ENCODE results near the gene MYH11.
"Not testable (repeated sequence)": the region's sequence is repeated elsewhere in the genome, so short reads cannot be mapped to it uniquely, and the experiment has no call there.

The MYH11 gene

DNA sequence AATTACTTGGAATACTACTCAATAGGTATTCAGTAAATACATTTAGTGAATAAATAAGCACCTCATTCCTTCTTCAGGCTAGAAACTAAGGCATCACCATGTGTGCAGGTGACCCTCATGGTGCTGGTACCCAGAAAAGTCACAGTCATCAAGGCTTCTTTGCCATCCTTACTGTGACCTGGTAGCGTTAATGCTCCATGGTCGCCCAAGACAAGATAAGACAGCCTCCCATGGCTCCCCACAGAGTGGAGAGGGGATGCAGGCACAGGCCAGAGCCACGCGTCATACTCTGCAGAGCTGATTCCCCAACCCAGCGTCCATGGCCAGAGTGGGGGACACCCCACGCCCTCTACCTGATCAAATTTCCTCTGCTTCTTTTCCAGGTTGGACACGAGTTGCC, 133.0 kb downstream of the MYH11 start:
- FAIRE-seq, result no peak

GRCh38 chr16:15721018-15721417, 135.8 kb downstream of the MYH11 start:
- DNase-seq (ENCODE audit: low spot score) (no peak), FAIRE-seq (no peak)

More for the DNA sequence above, 133.0 kb downstream of the MYH11 start:
- no peak for DNase-seq (ENCODE audit: low spot score)

GRCh38 chr16:15716694-15717447, 140.0 kb downstream of the MYH11 start:
- DNase-seq (ENCODE audit: low spot score) (no peak), FAIRE-seq (no peak)

- FAIRE-seq (no peak), DNase-seq (ENCODE audit: low spot score) (no peak)
These were observed 141.6 kb downstream of the MYH11 start for GRCh38 chr16:15715221-15715620.

DNA sequence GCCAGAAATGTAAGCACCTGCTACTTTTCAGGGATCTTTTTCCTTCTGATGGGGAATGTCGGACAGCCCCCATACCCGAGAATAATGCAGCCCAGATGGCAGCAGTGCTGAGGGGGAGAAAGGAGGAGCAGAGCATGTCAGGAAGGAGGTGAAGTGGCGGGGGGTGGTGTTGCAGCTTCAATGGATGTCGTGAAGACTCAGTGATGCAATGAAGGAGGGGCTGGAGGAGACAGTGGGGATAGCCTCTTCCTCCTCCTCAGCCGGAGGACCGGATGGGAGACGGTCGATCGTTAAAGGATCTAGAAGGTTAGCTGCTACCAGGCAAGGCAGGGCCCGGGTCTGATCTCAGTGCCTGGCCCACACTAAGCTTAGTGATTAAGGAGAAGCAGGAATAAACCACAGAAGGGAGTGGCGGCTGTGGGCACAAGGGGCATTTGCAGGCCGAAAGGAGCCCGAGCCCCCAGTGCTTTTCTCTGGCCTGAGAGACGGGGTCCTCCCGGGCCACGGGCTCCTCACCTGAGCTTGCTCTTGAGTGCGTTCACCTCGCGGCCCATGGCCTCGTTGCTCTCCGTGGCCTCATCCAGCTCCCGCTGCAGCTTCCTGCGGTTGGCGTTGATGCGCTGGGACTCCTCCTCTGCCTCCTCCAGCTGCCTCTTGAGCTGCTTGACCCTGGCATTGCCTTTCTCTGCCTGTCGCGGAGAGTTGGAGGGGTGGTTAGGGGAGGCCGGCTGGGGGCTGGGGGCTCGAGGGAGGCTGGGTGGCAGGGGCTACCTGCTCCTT, 142.2 kb downstream of the MYH11 start:
- DNase-seq (ENCODE audit: low spot score) (no peak), FAIRE-seq (no peak)

DNA sequence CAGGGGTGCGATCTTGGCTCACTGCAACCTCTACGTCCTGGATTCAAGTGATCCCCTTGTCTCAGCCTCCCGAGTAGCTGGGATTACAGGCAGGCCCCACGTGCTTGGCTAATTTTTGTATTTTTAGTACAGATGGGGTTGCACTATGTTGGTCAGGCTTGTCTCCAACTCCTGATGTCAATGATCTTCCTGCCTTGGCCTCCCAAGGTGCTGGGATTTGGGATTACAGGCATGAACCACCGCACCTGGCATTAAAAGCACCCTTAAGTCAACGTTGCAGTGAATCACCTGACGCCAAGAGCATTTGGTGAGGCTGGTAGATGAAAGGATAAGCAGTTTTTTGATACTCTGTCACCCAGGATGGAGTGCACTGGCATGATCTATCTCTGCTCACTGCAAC, 147.8 kb downstream of the MYH11 start:
- DNase-seq (ENCODE audit: low spot score) (no peak), FAIRE-seq (no peak)

DNA sequence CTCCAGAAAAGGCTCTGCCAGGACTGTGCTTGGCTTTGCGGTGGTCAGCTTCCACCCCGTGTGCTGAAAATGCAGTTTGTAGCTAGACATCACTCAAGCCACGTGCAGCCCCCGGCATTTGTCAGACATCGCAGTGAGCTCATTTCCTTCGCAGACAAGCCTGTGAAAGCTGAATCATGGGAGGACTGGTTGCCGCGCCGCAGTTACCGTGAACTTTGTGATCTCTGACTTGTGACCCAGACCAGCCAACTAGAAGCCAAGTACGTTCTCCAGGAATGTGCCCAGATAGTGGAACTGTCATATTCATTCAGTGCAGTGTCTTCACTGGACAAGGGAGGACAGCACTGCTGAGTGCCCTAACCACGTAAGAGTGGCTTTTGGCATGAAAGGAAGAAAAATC, 148.7 kb downstream of the MYH11 start:
- FAIRE-seq (no peak), DNase-seq (ENCODE audit: low spot score) (no peak)

GRCh38 chr16:15707332-15707731, 149.5 kb downstream of the MYH11 start:
- no peak for FAIRE-seq
- no peak for DNase-seq (ENCODE audit: low spot score)

DNA sequence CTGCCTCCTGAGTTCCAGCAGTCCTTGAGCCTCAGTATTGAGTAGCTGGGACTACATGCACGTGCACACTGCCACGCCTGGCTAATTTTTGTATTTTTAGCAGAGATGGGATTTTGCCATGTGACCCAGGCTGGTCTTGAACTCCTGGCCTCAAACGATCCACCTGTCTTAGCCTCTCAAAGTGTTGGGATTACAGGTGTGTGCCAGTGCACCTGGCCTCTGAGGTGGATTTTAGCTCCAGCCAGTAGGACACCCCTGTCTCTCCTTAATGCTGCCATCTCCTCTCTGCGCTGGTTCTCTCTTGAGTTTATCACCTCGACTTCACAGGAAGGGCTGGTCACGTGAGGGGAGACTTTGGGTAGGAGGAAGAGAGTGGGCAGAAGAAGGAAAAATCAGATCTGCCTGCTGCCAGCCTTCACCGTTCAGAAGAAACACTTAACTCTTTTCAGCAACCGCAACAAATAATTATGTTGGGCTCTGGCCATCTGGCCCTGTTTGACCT, 151.7 kb downstream of the MYH11 start:
- FAIRE-seq (no peak), DNase-seq (ENCODE audit: low spot score) (no peak)

DNA sequence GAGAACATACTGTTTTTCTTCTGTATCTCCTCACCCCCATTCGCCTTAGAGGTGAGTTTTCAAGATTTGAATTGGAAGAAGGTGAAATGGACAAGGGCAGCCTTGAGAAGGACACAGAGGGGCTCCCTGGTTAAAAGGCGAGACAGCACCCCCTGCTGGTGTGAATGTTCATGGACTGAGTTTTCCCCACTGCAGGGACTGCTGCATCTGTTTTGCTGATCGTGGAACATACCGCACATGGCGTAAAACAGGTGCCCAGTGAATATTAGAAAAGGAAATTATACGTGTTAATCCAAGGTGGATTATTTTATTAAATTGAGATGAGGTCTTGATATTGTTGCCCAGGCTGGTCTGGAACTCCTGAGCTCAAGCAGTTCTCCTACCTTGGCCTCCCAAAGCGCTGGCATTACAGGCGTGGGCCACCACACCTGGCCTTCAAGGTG, 152.3 kb downstream of the MYH11 start:
- DNase-seq (ENCODE audit: low spot score), result peak; percentile 12
- FAIRE-seq, result no peak

DNA sequence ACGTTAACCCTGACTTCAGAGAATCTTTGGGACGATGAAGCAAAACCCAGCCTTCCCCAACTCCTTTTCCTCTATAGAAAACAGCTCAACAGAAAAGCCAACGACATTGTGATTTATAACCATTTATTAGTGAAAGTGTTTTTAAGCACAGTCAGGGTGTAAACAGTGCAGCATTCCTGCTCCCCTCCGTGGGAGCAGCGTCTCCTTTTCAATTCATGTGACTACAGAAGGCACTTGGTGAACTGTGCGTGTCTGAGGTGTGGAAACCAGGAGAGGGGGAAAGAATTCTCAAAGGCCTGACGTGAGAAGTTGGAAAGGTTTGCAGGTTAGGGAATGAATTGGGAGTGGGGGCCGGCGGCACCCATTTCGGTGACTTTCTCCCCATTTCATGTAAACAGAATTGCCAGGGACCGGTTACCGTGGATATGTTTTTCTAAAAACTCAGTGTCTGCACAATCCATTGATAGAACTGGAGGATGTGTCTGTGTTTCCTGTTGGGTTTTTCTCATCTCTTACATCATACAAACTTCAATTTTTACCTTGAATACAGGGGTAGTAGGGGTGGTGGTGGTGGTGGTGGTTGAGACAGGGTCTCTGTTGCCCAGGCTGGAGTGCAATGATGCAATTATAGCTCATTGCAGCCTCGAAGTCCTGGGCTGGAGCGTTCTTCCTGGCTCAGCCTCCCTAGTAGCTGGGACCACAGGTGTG, 153.6 kb downstream of the MYH11 start:
- FAIRE-seq (no peak), DNase-seq (ENCODE audit: low spot score) (no peak)

DNA sequence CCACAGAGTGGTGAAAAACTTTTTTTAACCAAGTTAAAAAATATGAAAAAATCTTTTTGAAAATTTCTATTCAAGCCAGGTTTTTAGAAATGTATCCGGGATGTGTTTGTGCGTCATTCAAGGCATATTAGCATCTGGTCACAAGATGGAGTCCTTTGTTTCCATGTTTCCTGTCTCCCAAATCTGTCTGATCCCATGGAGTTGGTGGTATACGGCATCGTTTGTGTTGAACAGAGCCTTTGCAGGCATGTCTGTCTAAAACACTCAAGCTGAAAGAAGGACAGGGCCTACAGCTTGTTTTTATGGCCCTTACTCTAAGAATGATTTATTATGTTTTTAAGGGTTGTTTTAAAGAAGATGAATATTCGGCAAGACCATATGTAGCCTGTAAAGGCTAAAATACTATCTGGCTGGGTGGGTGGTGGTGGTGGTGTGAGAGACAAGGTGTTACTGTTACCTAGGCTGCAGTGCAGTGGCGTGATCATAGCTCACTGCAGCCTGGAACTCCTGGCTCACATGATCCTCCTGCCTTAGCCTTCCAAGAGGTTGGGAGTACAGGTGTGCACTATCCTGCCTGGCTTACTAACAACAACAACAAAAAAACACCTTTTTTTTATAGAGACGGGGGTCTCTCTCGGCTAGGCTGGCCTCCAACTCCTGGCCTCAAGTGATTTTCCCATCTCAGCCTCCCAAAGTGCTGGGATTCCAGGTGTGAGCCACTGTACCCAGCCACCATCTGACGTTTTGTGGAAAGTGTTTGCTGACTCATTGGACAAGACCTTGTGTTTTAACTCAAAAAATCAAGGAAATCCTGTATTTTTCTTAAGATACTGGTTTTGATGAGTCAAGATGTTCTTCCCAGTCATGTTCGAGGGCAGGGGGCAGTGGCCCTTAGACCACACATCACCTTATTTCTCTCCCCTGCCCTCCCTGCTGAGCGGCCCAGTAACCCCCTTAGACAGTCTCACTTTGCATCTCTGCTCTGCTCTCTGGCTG, 154.6 kb downstream of the MYH11 start:
- DNase-seq (ENCODE audit: low spot score) (no peak), FAIRE-seq (no peak)

DNA sequence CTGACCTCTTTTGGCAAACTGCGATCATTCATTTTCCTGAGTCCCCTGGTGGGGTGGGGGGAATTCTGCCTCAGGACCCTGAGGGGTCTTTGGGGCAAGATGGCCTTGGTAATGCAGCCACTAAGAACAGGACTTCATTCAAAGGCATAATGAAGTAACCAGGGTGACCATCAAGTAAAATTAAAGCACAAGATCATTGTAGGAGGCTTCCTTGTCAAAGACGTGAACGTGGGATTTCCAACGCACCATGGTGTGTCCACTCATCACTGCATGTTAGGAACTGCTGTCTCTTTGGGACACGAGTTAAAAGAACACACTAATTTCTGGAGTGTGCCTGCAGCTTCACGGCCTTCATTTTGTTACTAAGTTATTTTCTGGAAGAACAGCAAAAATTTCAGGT, 155.5 kb downstream of the MYH11 start:
- FAIRE-seq (no peak), DNase-seq (ENCODE audit: low spot score) (no peak)

DNA sequence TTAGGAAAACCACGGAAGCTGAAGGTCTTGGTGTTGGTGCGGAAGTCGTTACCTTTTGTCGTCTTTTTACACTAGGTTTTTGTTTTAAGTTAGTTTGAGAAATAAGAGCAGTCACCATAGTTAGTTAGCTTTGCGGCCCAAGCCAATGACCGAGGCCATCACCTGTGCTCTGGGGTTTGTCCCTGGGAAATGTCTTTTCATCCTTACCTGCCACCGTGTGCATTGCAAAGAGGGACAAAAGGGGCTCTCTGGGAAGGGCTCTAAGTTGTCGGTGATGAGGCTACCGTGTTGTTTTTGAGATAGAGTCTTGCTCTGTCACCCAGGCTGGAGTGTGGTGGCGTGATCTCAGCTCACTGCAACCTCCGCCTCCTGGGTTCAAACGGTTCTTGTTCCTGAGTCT, 157.0 kb downstream of the MYH11 start:
- DNase-seq (ENCODE audit: low spot score), result no peak
- no peak for FAIRE-seq

GRCh38 chr16:15694499-15694898, 162.3 kb downstream of the MYH11 start:
- DNase-seq (ENCODE audit: low spot score) (no peak), FAIRE-seq (no peak)

- not testable (repeated sequence) for FAIRE-seq; DNase-seq (ENCODE audit: low spot score)
These were observed 164.3 kb downstream of the MYH11 start for GRCh38 chr16:15692508-15692907.

DNA sequence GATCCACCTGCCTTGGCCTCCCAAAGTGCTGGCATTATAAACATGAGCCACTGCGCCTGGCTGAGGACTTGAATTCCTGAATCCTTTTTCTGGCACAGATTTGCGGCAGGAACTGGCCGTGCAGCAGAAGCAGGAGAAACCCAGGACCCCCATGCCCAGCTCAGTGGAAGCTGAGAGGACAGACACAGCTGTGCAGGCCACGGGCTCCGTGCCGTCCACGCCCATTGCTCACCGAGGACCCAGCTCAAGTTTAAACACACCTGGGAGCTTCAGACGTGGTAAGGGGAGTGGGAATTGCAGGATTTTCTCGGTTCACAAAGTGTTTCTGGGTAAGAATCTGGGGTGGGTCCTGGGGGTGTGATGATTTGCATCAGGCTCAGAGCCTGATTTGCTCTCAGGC, 165.8 kb downstream of the MYH11 start:
- no peak for FAIRE-seq

GRCh38 chr16:15690296-15690695, 166.5 kb downstream of the MYH11 start:
- FAIRE-seq (no peak), DNase-seq (ENCODE audit: low spot score) (no peak)

More for the DNA sequence above, 165.8 kb downstream of the MYH11 start:
- no peak for DNase-seq (ENCODE audit: low spot score)

- FAIRE-seq, result no peak
These were observed 167.5 kb downstream of the MYH11 start for GRCh38 chr16:15689290-15689689.

DNA sequence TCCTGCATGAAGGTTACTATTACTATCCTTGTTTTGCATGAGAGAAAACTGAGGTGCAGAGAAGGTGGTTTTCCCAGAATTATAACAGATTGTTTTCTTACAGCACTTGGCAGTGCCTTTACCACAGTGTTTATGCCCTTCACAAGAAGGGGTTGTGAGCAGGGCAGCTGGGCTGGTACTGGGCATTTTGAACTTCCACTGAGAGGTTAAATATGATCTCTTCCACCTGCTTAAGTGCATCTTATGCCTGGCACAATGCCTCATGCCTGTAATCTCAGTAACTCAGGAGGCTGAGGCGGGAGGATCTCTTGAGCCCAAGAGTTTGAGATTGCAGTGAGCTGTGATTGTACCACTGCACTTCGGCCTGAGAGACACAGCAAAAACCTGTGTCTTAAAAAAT, 170.5 kb downstream of the MYH11 start:
- DNase-seq (ENCODE audit: low spot score) (no peak), FAIRE-seq (no peak)

More at GRCh38 chr16:15689290-15689689, 167.5 kb downstream of the MYH11 start:
- DNase-seq (ENCODE audit: low spot score), result no peak

Measured in RCC 7860 (cell line).